Cardiac muscle cell (in vitro differentiated cells and primary cell): Measurements from ENCODE around the gene CLN5. TPM values are rescaled to one million over a fixed set of nuclear protein-coding genes. Genes with fewer than 3 reads are reported as not detected.

Source experiments
- DNase-seq, 2 donors: peaks; one replicate each; pipeline versions ENCODE4 v3.0.0 to v3.0.0-alpha.2; 2010 to 2017; ENCODE audit warnings: low read depth in 1 of 2, low spot score in 1 of 2
- H3K27ac ChIP-seq: fragments of 200-600 bp; sonication (generic); 2 replicates; pipeline ENCODE4 v1.5.1; 2016
- H3K27me3 ChIP-seq: fragments of 200-600 bp; sonication (generic); 2 replicates; pipeline ENCODE4 v1.6.0; 2016; ENCODE audit warnings: control low read depth
- H3K36me3 ChIP-seq: fragments of 200-600 bp; sonication (generic); 2 replicates; pipeline ENCODE4 v1.5.1; 2016; ENCODE audit warnings: control low read depth
- H3K4me1 ChIP-seq: fragments of 200-600 bp; sonication (generic); 2 replicates; pipeline ENCODE4 v1.8.1; 2017; ENCODE audit warnings: low read depth, mild to moderate bottlenecking, mixed run types
- H3K4me3 ChIP-seq: fragments of 200-600 bp; sonication (generic); 2 replicates; pipeline ENCODE4 v1.5.1; 2016; ENCODE audit warnings: mild to moderate bottlenecking
- H3K9me3 ChIP-seq: fragments of 200-600 bp; sonication (generic); 2 replicates; pipeline ENCODE4 v1.5.1; 2017; ENCODE audit warnings: low read depth, mild to moderate bottlenecking, control low read depth
- CTCF ChIP-seq: IDR thresholded peaks from 2 replicates; pipeline ENCODE4 v1.5.1; 2012; ENCODE audit warnings: low read depth, mild to moderate bottlenecking, low read length
- polyA plus RNA-seq: library from polyadenylated mRNA; unstranded; fragments of >200 nt; fragmentation: Nextera tagmentation; extraction: Ambion mirVana; gene quantifications from 2 replicates; pipeline ENCODE4 v1.2.1, GENCODE V29; 2016
- total RNA-seq: library from RNA; depleted of rRNA; stranded (reverse); fragments of >200 nt; gene quantifications from 2 replicates; pipeline ENCODE4 v1.2.3, GENCODE V29; 2016

CLN5 gene
- total and polyA plus RNA-seq, 2 experiments from 2014 or later, result 11.1 to 22.9 TPM

DNA sequence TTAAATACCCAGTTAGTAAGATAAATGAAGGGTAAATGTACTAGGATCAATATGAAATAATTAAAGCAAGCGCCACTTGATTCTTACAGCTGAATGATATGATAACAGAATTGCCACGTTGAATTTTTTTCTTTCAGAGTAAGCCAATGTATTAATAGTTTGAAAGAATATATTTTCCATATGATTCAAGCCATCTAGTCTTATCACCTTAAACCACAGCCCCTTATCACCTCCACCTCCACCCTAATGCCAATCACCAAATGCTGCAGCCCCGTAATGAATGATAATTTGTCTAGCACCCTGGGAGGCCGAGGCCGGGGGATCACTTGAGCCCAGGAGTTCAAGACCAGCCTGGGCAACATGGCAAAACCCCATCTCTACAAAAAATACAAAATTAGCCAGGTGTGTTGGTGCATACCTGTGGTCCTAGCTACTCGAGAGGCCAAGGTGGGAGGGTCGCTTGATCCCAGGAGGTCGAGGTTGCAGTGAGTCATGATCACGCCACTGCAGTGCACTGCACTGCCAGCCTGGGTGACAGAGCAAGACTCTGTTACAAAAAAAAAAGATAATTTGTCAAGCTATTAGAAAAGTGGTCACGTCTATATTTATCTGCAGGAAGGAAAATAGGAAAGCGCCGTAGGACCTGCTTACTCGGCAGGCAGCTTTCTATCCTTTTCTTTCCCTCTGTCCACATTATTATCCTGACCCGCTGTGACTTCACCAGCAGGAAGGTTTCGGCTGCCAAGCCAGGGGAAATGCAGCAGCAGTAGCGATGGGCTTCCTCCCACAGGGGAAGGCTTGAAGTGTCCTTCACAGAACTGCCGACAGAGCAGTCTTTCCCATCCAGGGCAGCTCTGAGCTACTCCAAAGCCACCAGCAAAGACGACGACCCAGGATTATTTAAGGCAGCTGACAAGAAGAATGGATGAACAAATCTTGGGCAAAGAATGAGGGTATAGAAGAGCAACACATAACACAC, 19.7 kb upstream of the CLN5 start:
- Histone ChIP-seq H3K27ac (no peak overlapping the region), H3K27me3 (no peaks in the 10 kb centered on the region), H3K9me3 (no peaks in the 10 kb centered on the region), H3K36me3 (no peaks in the 10 kb centered on the region), H3K4me1 (no peaks in the 10 kb centered on the region), H3K4me3 (no peak overlapping the region)
- no peak for TF ChIP-seq CTCF
- DNase-seq, result peak; percentile 17 to 45

- peaks cover 4% of the 10 kb centered on the region for H3K27me3 ChIP-seq
- H3K9me3 ChIP-seq, result no peaks in the 10 kb centered on the region
- H3K36me3 ChIP-seq, result no peaks in the 10 kb centered on the region
- no peak for DNase-seq
- no peaks in the 10 kb centered on the region for H3K4me1 ChIP-seq
- H3K27ac ChIP-seq, result no peak overlapping the region
- H3K4me3 ChIP-seq, result no peak overlapping the region
- TF ChIP-seq CTCF, result no peak
These were observed 17.8 kb upstream of the CLN5 start for GRCh38 chr13:76973920-76974617.

GRCh38 chr13:76974618-76974975, 17.3 kb upstream of the CLN5 start:
- H3K27me3 ChIP-seq, result peaks cover 4% of the 10 kb centered on the region
- no peaks in the 10 kb centered on the region for H3K36me3 ChIP-seq
- no peak overlapping the region for H3K27ac ChIP-seq
- no peak for DNase-seq
- no peak overlapping the region for H3K4me3 ChIP-seq
- TF ChIP-seq CTCF, result no peak
- no peaks in the 10 kb centered on the region for H3K9me3 ChIP-seq
- no peaks in the 10 kb centered on the region for H3K4me1 ChIP-seq

DNA sequence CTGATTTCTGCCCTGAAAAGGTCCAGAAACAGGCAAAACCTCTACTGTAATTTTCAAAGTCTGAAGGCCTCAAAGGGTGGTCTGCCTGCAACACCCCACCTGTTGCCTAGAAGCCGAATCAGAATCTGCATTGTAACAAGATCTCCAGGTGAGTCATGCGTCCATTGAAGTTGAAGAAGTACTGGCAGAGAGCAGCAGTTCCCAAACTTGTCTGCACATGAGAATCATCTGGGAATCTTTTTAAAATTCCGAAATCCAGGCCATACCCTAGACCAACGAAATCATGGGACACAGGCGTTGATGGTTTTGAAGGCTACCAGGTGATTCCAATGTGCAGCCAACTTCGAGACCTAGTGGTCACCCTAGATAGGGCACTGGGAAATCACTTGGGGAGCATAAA, 16.0 kb upstream of the CLN5 start:
- Histone ChIP-seq H3K36me3 (no peaks in the 10 kb centered on the region), H3K27me3 (peaks cover 11% of the 10 kb centered on the region), H3K27ac (no peak overlapping the region), H3K4me1 (no peaks in the 10 kb centered on the region), H3K4me3 (no peak overlapping the region), H3K9me3 (no peaks in the 10 kb centered on the region)
- no peak for DNase-seq
- TF ChIP-seq CTCF, result no peak

GRCh38 chr13:76976490-76976889, 15.4 kb upstream of the CLN5 start:
- Histone ChIP-seq H3K9me3 (no peaks in the 10 kb centered on the region), H3K4me3 (no peak overlapping the region), H3K4me1 (no peaks in the 10 kb centered on the region), H3K36me3 (no peaks in the 10 kb centered on the region), H3K27ac (no peak overlapping the region), H3K27me3 (peaks cover 17% of the 10 kb centered on the region)
- no peak for TF ChIP-seq CTCF
- DNase-seq, result no peak
